Neural cell (in vitro differentiated cells): Measurements from ENCODE around the gene RAP1GAP2. TPM values are rescaled to one million over a fixed set of nuclear protein-coding genes. Genes with fewer than 3 reads are reported as not detected.

Source experiments
- H2AFZ ChIP-seq: fragments of 200-600, 300-800 bp; sonication (generic), shearing (Covaris generic); 2 replicates; pipeline ENCODE4 v1.6.0; 2014; ENCODE audit warnings: low read depth, mild to moderate bottlenecking, antibody characterized with exemption, low read length, moderate library complexity
- H3F3A ChIP-seq: fragments of 200-600 bp; shearing (Covaris generic); 2 replicates; pipeline ENCODE4 v1.6.1; 2016; ENCODE audit warnings: mild to moderate bottlenecking, moderate library complexity, mixed read lengths, antibody characterized with exemption, low read length; ENCODE audit not compliant: insufficient read depth, poor library complexity, severe bottlenecking
- H3K27ac ChIP-seq: fragments of 200-600, 300-800 bp; sonication (generic), shearing (Covaris generic); 2 replicates; pipeline ENCODE4 v1.5.1; 2014; ENCODE audit warnings: mild to moderate bottlenecking, low read length, moderate library complexity
- H3K27me3 ChIP-seq: fragments of 300-800, 200-600 bp; sonication (generic), shearing (Covaris generic); 2 replicates; pipeline ENCODE4 v1.6.0; 2014; ENCODE audit warnings: mild to moderate bottlenecking, low read depth, low read length, moderate library complexity; ENCODE audit not compliant: insufficient read depth
- H3K36me3 ChIP-seq: fragments of 300-800, 200-600 bp; sonication (generic), shearing (Covaris generic); 2 replicates; pipeline ENCODE4 v1.5.1; 2014; ENCODE audit warnings: mild to moderate bottlenecking, antibody characterized with exemption, low read length, moderate library complexity; ENCODE audit not compliant: insufficient read depth
- H3K4me2 ChIP-seq: fragments of 300-800, 200-600 bp; sonication (generic), shearing (Covaris generic); 2 replicates; pipeline ENCODE4 v1.6.0; 2014; ENCODE audit warnings: mild to moderate bottlenecking, low read length
- H3K4me3 ChIP-seq: fragments of 300-800, 200-600 bp; sonication (generic), shearing (Covaris generic); 2 replicates; pipeline ENCODE4 v1.5.1; 2014; ENCODE audit warnings: mild to moderate bottlenecking, low read length, moderate library complexity
- H3K79me2 ChIP-seq: fragments of 200-600 bp; shearing (Covaris generic); replicated peaks from 2 replicates; pipeline ENCODE4 v1.6.0; 2014; ENCODE audit warnings: mild to moderate bottlenecking, low read length, moderate library complexity; ENCODE audit not compliant: insufficient read depth
- H3K9ac ChIP-seq: fragments of 300-800, 200-600 bp; sonication (generic), shearing (Covaris generic); 2 replicates; pipeline ENCODE4 v1.6.1; 2016; ENCODE audit warnings: mild to moderate bottlenecking, low read length, mixed read lengths
- H3K9me2 ChIP-seq: fragments of 200-600 bp; shearing (Covaris generic); 2 replicates; pipeline ENCODE4 v1.6.1; 2016; ENCODE audit warnings: mild to moderate bottlenecking, low read length, mixed read lengths; ENCODE audit not compliant: insufficient read depth
- H3K9me3 ChIP-seq: fragments of 200-600, 300-800 bp; sonication (generic), shearing (Covaris generic); 2 replicates; pipeline ENCODE4 v1.6.1; 2016; ENCODE audit warnings: mild to moderate bottlenecking, mixed run types, low read length, moderate library complexity, mixed read lengths
- H4K20me1 ChIP-seq: fragments of 200-600 bp; shearing (Covaris generic); 2 replicates; pipeline ENCODE4 v1.6.1; 2016; ENCODE audit warnings: mild to moderate bottlenecking, mixed run types; ENCODE audit not compliant: insufficient read depth
- EP300 ChIP-seq: fragments of 450-650 bp; conservative IDR thresholded peaks from 2 replicates; pipeline ENCODE4 v1.6.1; 2014; ENCODE audit warnings: antibody characterized with exemption, mild to moderate bottlenecking, moderate library complexity; ENCODE audit not compliant: poor library complexity, severe bottlenecking
- EZH2 ChIP-seq: fragments of 200-600, 300-800 bp; shearing (Covaris generic), sonication (generic); IDR thresholded peaks from 2 replicates; pipeline ENCODE4 v1.6.1; 2014; ENCODE audit warnings: antibody characterized with exemption, low read length, borderline replicate concordance, mild to moderate bottlenecking; ENCODE audit not compliant: insufficient read depth, poor library complexity, severe bottlenecking
- MXI1 ChIP-seq: fragments of 450-650 bp; conservative IDR thresholded peaks from 2 replicates; pipeline ENCODE4 v1.6.1; 2014; ENCODE audit warnings: antibody characterized with exemption, mild to moderate bottlenecking; ENCODE audit not compliant: poor library complexity, severe bottlenecking
- POLR2AphosphoS5 ChIP-seq: IDR thresholded peaks from 2 replicates; pipeline ENCODE4 v1.6.1; 2012
- RAD21 ChIP-seq: fragments of 450-650 bp; conservative IDR thresholded peaks from 2 replicates; pipeline ENCODE4 v1.6.1; 2014; ENCODE audit warnings: antibody characterized with exemption, mild to moderate bottlenecking, moderate library complexity
- SMC3 ChIP-seq: fragments of 450-650 bp; conservative IDR thresholded peaks from 2 replicates; pipeline ENCODE4 v1.6.1; 2014; ENCODE audit warnings: antibody characterized with exemption, mild to moderate bottlenecking, moderate library complexity; ENCODE audit not compliant: poor library complexity
- TAF1 ChIP-seq: IDR thresholded peaks from 2 replicates; pipeline ENCODE4 v1.6.1; 2012; ENCODE audit warnings: low read depth
- polyA plus RNA-seq: library from polyadenylated mRNA; depleted of rRNA; stranded (reverse); fragments of >200 nt; gene quantifications from 2 replicates; pipeline ENCODE4 v1.2.3, GENCODE V29; 2014
- TF ChIP-seq, protein P1 (sequence below): IDR thresholded peaks from 2 replicates; pipeline ENCODE4 v1.6.1; 2012; ENCODE audit warnings: borderline replicate concordance
- TF ChIP-seq, protein P2 (sequence below): fragments of 450-650 bp; IDR thresholded peaks from 2 replicates; pipeline ENCODE4 v1.5.1; 2014; ENCODE audit warnings: antibody characterized with exemption, mild to moderate bottlenecking, moderate library complexity; ENCODE audit not compliant: poor library complexity, severe bottlenecking

The RAP1GAP2 gene
- polyA plus RNA-seq, 1 donor from 2014 or later = 14.8 TPM

DNA sequence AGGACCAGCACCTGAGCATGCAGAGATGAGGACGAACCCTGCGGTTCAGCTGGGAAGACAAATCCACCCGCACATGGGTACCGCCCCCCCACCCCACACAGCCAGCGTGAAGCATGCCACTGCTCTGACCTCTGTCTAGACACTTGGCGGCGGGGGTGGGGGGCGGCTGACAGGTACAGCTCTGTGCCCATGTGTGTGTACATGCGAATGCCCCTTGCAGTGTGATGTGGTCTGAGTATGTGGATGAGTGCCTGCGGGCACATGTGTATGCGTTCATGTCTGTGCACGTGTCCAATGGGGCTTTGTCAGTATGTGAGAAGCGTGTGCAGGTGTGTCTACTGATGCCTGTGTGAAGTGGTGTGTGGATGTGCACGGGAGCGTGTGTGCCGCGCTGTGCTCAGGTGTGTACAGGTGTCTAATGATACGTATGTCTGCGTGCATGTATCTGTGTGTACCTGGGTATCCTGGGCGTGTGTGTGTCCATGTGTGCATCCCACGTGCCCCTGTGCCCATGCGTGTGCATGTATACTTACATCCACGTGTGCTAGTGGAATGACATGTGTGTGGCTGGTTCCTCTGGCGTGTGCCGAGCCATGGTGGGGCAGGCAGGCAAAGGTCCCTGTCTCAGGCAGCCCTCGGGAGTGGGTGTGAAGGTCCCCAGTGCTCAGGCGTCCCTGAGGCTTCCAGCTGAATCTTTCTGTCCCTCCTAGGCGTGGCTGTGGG is 636 bp upstream of the RAP1GAP2 start:
- Histone ChIP-seq H3K4me3 (no peak overlapping the region), H2AFZ (no peak overlapping the region), H3K4me2 (no peak overlapping the region), H3K9me2 (no peaks in the 10 kb centered on the region), H3K27ac (no peak overlapping the region), H3F3A (no peaks in the 10 kb centered on the region), H3K79me2 (no peaks in the 10 kb centered on the region), H3K27me3 (no peaks in the 10 kb centered on the region), H3K9ac (no peak overlapping the region), H3K36me3 (no peaks in the 10 kb centered on the region), H3K9me3 (no peaks in the 10 kb centered on the region), H4K20me1 (no peaks in the 10 kb centered on the region)
- TF ChIP-seq TAF1 (no peak), MXI1 (no peak), POLR2AphosphoS5 (no peak), SMC3 (no peak), EP300 (no peak), EZH2 (no peak), RAD21 (no peak)
- TF ChIP-seq, protein P1, sequence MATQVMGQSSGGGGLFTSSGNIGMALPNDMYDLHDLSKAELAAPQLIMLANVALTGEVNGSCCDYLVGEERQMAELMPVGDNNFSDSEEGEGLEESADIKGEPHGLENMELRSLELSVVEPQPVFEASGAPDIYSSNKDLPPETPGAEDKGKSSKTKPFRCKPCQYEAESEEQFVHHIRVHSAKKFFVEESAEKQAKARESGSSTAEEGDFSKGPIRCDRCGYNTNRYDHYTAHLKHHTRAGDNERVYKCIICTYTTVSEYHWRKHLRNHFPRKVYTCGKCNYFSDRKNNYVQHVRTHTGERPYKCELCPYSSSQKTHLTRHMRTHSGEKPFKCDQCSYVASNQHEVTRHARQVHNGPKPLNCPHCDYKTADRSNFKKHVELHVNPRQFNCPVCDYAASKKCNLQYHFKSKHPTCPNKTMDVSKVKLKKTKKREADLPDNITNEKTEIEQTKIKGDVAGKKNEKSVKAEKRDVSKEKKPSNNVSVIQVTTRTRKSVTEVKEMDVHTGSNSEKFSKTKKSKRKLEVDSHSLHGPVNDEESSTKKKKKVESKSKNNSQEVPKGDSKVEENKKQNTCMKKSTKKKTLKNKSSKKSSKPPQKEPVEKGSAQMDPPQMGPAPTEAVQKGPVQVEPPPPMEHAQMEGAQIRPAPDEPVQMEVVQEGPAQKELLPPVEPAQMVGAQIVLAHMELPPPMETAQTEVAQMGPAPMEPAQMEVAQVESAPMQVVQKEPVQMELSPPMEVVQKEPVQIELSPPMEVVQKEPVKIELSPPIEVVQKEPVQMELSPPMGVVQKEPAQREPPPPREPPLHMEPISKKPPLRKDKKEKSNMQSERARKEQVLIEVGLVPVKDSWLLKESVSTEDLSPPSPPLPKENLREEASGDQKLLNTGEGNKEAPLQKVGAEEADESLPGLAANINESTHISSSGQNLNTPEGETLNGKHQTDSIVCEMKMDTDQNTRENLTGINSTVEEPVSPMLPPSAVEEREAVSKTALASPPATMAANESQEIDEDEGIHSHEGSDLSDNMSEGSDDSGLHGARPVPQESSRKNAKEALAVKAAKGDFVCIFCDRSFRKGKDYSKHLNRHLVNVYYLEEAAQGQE = no peak

DNA sequence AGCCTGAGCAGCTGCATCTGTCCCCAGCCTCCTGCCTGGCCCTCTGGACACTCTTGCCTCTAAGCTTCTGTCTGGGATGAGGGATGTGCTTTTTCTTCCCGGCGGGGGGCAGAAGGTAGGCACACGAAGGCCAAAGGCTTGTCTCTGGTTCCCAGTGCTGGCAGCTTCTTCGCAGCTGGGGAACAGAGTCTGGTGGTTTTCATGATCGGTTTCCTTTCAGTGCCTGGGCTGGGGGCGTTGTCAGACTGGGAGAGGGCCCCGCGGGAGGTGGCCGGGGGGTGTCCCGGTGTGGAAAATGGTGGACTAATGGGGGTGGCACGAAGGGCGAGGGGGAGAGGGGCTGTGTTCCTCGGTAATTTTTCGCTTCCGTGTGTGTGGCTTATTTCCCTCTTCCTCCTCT is 988 bp downstream of the RAP1GAP2 start:
- H3K9me3 ChIP-seq = no peaks in the 10 kb centered on the region
- H2AFZ ChIP-seq = no peak overlapping the region
- H3K9me2 ChIP-seq = no peaks in the 10 kb centered on the region
- H3K4me2 ChIP-seq = no peak overlapping the region
- no peak overlapping the region for H3K4me3 ChIP-seq
- TF ChIP-seq EP300 = no peak
- TF ChIP-seq, protein P2, sequence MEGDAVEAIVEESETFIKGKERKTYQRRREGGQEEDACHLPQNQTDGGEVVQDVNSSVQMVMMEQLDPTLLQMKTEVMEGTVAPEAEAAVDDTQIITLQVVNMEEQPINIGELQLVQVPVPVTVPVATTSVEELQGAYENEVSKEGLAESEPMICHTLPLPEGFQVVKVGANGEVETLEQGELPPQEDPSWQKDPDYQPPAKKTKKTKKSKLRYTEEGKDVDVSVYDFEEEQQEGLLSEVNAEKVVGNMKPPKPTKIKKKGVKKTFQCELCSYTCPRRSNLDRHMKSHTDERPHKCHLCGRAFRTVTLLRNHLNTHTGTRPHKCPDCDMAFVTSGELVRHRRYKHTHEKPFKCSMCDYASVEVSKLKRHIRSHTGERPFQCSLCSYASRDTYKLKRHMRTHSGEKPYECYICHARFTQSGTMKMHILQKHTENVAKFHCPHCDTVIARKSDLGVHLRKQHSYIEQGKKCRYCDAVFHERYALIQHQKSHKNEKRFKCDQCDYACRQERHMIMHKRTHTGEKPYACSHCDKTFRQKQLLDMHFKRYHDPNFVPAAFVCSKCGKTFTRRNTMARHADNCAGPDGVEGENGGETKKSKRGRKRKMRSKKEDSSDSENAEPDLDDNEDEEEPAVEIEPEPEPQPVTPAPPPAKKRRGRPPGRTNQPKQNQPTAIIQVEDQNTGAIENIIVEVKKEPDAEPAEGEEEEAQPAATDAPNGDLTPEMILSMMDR = no peak
- no peak for TF ChIP-seq TAF1
- TF ChIP-seq EZH2 = no peak
- TF ChIP-seq POLR2AphosphoS5 = no peak
- TF ChIP-seq, protein P1 = no peak
- TF ChIP-seq RAD21 = no peak
- no peak for TF ChIP-seq MXI1
- no peak for TF ChIP-seq SMC3
- H3K79me2 ChIP-seq = no peaks in the 10 kb centered on the region
- no peak overlapping the region for H3K9ac ChIP-seq
- H3K27me3 ChIP-seq = no peaks in the 10 kb centered on the region
- no peaks in the 10 kb centered on the region for H4K20me1 ChIP-seq
- no peak overlapping the region for H3K27ac ChIP-seq
- no peaks in the 10 kb centered on the region for H3F3A ChIP-seq
- no peaks in the 10 kb centered on the region for H3K36me3 ChIP-seq
